Ishikawa (cell line): ENCODE measurements around the gene PPP1R13B.
A peak's percentile ranks its signal among the peaks of the same experiment; 100 is the strongest.

Experiments used
- CEBPB ChIP-seq: IDR thresholded peaks from 2 replicates; pipeline ENCODE4 v1.6.1; 2012
- CREB1 ChIP-seq: IDR thresholded peaks from 2 replicates; pipeline ENCODE4 v1.6.1; 2012; ENCODE audit warnings: low read depth
- EGR1 ChIP-seq: IDR thresholded peaks from 2 replicates; pipeline ENCODE4 v1.6.1; 2012
- EP300 ChIP-seq: IDR thresholded peaks from 2 replicates; pipeline ENCODE4 v1.6.1; 2012; ENCODE audit warnings: borderline replicate concordance
- FOXM1 ChIP-seq: IDR thresholded peaks from 2 replicates; pipeline ENCODE4 v1.6.1; 2012; ENCODE audit warnings: low read depth, borderline replicate concordance
- NFIC ChIP-seq: IDR thresholded peaks from 2 replicates; pipeline ENCODE4 v1.6.1; 2012
- RAD21 ChIP-seq: IDR thresholded peaks from 2 replicates; pipeline ENCODE4 v1.6.1; 2012; ENCODE audit warnings: low read depth
- TAF1 ChIP-seq: IDR thresholded peaks from 2 replicates; pipeline ENCODE4 v1.6.1; 2012; ENCODE audit warnings: low read depth, mild to moderate bottlenecking
- TCF12 ChIP-seq: IDR thresholded peaks from 2 replicates; pipeline ENCODE4 v1.6.1; 2012; ENCODE audit warnings: low read depth
- TEAD4 ChIP-seq: IDR thresholded peaks from 2 replicates; pipeline ENCODE4 v1.6.1; 2012
- USF1 ChIP-seq: IDR thresholded peaks from 2 replicates; pipeline ENCODE4 v1.6.1; 2012
- YY1 ChIP-seq: IDR thresholded peaks from 2 replicates; pipeline ENCODE4 v1.6.1; 2012; ENCODE audit warnings: low read depth
- ZBTB7A ChIP-seq: IDR thresholded peaks from 2 replicates; pipeline ENCODE4 v1.6.1; 2012; ENCODE audit warnings: low read depth
- TF ChIP-seq, protein P1 (sequence below): IDR thresholded peaks from 2 replicates; pipeline ENCODE4 v1.6.1; 2012; ENCODE audit warnings: low read depth, mild to moderate bottlenecking
- TF ChIP-seq, protein P2 (sequence below): IDR thresholded peaks from 2 replicates; pipeline ENCODE4 v1.6.1; 2012

The PPP1R13B gene

DNA sequence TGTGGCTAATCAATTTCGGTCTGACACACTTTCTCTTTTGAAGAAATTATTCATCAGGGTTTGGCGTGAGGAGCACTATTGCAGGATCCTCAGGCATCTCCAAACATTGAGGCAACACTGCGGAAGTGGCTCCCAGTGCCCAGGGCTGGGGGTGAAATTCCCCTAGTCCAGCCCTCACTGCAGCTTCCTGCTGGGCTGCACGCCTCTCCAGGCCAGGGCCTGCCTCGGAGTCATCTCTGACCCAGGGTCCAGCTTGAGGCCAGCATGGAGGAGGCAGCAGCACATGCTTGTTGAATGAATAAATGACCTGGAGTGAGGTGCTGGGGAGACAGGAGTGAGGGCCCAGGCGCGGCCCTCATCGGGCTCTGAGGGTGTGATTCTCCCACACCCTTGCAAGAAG is 44.9 kb upstream of the PPP1R13B start:
- TF ChIP-seq TEAD4 (no peak), RAD21 (no peak), FOXM1 (no peak), EP300 (no peak), ZBTB7A (no peak)
- TF ChIP-seq, protein P1, sequence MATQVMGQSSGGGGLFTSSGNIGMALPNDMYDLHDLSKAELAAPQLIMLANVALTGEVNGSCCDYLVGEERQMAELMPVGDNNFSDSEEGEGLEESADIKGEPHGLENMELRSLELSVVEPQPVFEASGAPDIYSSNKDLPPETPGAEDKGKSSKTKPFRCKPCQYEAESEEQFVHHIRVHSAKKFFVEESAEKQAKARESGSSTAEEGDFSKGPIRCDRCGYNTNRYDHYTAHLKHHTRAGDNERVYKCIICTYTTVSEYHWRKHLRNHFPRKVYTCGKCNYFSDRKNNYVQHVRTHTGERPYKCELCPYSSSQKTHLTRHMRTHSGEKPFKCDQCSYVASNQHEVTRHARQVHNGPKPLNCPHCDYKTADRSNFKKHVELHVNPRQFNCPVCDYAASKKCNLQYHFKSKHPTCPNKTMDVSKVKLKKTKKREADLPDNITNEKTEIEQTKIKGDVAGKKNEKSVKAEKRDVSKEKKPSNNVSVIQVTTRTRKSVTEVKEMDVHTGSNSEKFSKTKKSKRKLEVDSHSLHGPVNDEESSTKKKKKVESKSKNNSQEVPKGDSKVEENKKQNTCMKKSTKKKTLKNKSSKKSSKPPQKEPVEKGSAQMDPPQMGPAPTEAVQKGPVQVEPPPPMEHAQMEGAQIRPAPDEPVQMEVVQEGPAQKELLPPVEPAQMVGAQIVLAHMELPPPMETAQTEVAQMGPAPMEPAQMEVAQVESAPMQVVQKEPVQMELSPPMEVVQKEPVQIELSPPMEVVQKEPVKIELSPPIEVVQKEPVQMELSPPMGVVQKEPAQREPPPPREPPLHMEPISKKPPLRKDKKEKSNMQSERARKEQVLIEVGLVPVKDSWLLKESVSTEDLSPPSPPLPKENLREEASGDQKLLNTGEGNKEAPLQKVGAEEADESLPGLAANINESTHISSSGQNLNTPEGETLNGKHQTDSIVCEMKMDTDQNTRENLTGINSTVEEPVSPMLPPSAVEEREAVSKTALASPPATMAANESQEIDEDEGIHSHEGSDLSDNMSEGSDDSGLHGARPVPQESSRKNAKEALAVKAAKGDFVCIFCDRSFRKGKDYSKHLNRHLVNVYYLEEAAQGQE, result no peak

DNA sequence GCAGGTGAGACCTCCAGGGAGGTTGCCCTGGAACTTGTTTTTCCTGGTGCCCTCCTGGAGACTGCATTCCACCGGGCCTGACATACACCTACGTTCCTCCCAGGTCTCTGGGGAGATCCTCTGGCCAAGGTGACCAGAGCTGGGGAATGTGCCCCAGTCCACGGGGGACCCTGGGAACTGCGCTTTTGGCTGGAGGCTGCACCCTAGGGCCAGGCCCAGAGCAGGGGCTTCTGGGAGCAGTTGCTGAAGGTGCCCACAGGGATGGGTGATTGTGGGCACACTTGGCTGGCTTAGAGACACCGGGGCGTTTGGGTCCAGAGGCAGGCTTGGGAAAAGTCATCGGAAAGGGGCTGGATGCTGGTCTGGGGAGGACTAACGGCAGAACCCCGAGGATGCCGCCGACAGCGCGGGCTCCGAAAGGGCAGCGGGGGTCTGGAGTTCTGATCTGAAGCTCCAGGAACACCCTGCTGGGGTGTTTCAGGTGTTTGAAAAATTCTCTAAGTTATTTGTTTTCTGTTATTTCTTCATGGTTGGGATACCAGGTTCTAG is 44.4 kb upstream of the PPP1R13B start:
- TF ChIP-seq TAF1 (no peak), YY1 (no peak), RAD21 (no peak), TCF12 (0 out of 2 replicates have a peak, but pooled peaks have one; percentile 38), TEAD4 (peak; percentile 73), FOXM1 (no peak), CEBPB (no peak), EGR1 (no peak), NFIC (peak; percentile 69), EP300 (no peak)
- TF ChIP-seq, protein P1, result no peak
- TF ChIP-seq, protein P2, sequence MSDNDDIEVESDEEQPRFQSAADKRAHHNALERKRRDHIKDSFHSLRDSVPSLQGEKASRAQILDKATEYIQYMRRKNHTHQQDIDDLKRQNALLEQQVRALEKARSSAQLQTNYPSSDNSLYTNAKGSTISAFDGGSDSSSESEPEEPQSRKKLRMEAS, result no peak

DNA sequence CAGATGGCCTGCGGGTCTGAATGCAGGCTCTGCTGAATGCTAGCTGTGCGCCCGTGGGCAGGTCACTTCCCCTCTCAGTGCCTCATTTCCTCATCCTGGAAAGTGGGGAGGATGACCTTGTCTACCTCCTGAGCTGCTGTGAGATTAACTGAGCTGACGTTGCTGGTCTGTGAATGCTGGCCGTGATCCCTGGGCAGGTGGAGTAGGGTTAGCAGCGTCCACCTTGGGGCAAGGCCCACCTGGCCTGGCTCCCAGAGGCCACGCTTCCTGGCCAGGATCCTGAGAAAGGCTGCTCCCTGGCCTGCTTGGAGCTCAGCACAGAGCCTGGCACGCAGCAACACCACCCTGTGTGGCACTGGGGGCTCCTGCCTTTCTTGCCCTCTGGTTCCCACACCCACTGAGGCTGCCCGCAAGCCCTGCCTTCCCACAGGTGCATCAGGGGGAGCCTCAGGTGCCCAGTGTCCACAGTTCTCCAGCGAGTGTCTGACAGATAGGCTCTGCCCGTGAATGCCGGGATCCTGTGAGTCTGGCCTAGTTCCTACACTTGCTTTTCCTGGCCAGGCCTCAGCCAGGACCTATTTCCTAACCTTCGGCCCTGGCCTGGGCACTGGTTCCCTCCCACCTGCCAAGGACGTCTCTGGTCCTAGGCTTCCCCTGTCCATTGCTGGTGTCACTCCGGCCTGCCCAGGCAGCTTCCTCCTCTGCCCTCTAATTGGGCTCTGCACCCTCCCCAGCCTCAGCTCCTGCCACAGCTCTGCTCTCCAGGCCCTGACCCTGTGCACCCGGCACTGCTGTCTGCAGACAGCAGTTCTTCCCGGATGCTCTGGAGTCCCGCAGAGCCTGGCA is 43.7 kb upstream of the PPP1R13B start:
- TF ChIP-seq RAD21, result no peak
- TF ChIP-seq YY1, result no peak

DNA sequence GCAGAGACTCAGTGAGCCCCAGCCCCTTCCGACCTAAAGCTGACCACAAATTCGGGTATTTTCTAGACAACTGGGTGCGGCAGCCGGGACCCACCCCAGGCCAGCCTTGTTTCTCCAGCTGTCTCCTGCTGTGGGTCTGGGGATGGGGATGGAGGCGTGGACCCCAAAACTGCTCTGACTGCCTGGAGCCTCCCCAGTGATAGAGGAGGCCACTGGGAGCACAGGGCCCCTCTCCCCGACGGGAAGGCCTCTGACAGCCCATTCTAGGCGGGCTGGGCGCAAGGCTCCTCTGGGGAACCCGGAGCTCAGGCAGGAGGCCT is 42.6 kb upstream of the PPP1R13B start:
- TF ChIP-seq RAD21, result no peak
- TF ChIP-seq TCF12, result no peak
- no peak for TF ChIP-seq YY1
- no peak for TF ChIP-seq ZBTB7A
- TF ChIP-seq, protein P1, result no peak
- no peak for TF ChIP-seq TAF1
- no peak for TF ChIP-seq USF1
- TF ChIP-seq CEBPB, result no peak
- TF ChIP-seq, protein P2, result no peak
- no peak for TF ChIP-seq CREB1
- no peak for TF ChIP-seq NFIC
- TF ChIP-seq EGR1, result no peak
- TF ChIP-seq EP300, result no peak
- no peak for TF ChIP-seq FOXM1
- TF ChIP-seq TEAD4, result no peak

GRCh38 chr14:103889313-103890051 is 42.1 kb upstream of the PPP1R13B start:
- TF ChIP-seq EP300, result no peak
- TF ChIP-seq EGR1, result peak; percentile 63
